H9 (cell line): ENCODE measurements around the gene NFX1. TPM values are rescaled to one million over a fixed set of nuclear protein-coding genes. Genes with fewer than 3 reads are reported as not detected.
"Not testable (repeated sequence)": the region's sequence is repeated elsewhere in the genome, so short reads cannot be mapped to it uniquely, and the experiment has no call there.

Experiments
- DNase-seq: peaks from one replicate; pipeline ENCODE4 v3.0.0-alpha.2; 2017
- H2AFZ ChIP-seq: one replicate; pipeline ENCODE4 v1.6.1; 2013; ENCODE audit warnings: mild to moderate bottlenecking, low read length, control low read depth, moderate library complexity
- H2AK5ac ChIP-seq: 2 replicates; pipeline ENCODE4 v1.6.1; 2013; ENCODE audit warnings: low read length, control low read depth, mixed read lengths; ENCODE audit not compliant: insufficient read length
- H2BK120ac ChIP-seq: one replicate; pipeline ENCODE4 v1.6.1; 2013; ENCODE audit warnings: low read depth, mild to moderate bottlenecking, low read length, control low read depth, inconsistent platforms; ENCODE audit not compliant: poor library complexity, severe bottlenecking
- H2BK12ac ChIP-seq: 2 replicates; pipeline ENCODE4 v1.6.1; 2013; ENCODE audit warnings: low read length, control low read depth, mixed read lengths, low read depth; ENCODE audit not compliant: insufficient read length
- H2BK15ac ChIP-seq: 2 replicates; pipeline ENCODE4 v1.6.1; 2013; ENCODE audit warnings: low read depth, low read length, control low read depth
- H2BK20ac ChIP-seq: one replicate; pipeline ENCODE4 v1.6.1; 2013; ENCODE audit warnings: low read depth, mild to moderate bottlenecking, low read length, control low read depth, inconsistent platforms; ENCODE audit not compliant: poor library complexity, severe bottlenecking
- H2BK5ac ChIP-seq: 2 replicates; pipeline ENCODE4 v1.6.1; 2013; ENCODE audit warnings: low read length, control low read depth, mixed read lengths; ENCODE audit not compliant: insufficient read length
- H3K14ac ChIP-seq: 2 replicates; pipeline ENCODE4 v1.6.1; 2013; ENCODE audit warnings: low read length, control low read depth; ENCODE audit not compliant: insufficient read depth
- H3K18ac ChIP-seq: 2 replicates; pipeline ENCODE4 v1.6.1; 2013; ENCODE audit warnings: low read depth, mild to moderate bottlenecking, mixed read lengths, low read length, control low read depth; ENCODE audit not compliant: insufficient read length
- H3K23ac ChIP-seq: 2 replicates; pipeline ENCODE4 v1.6.1; 2013; ENCODE audit warnings: low read length, control low read depth, mixed read lengths, low read depth; ENCODE audit not compliant: insufficient read length
- H3K23me2 ChIP-seq: 2 replicates; pipeline ENCODE4 v1.6.1; 2013; ENCODE audit warnings: low read depth, mild to moderate bottlenecking, mixed read lengths, low read length, control low read depth; ENCODE audit not compliant: insufficient read length, poor library complexity, severe bottlenecking
- H3K27ac ChIP-seq: 2 replicates; pipeline ENCODE4 v1.5.1; 2013; ENCODE audit warnings: low read length, control low read depth, mixed read lengths, low read depth; ENCODE audit not compliant: insufficient read length
- H3K27me3 ChIP-seq: 2 replicates; pipeline ENCODE4 v1.6.1; 2013; ENCODE audit warnings: low read length, control low read depth, inconsistent platforms; ENCODE audit not compliant: insufficient read depth
- H3K4ac ChIP-seq: 2 replicates; pipeline ENCODE4 v1.6.1; 2013; ENCODE audit warnings: low read depth, mild to moderate bottlenecking, control low read depth, inconsistent platforms, low read length, moderate library complexity
- H3K4me1 ChIP-seq: 2 replicates; pipeline ENCODE4 v1.6.1; 2013; ENCODE audit warnings: low read length, control low read depth, inconsistent platforms; ENCODE audit not compliant: insufficient read depth
- H3K4me2 ChIP-seq: 2 replicates; pipeline ENCODE4 v1.6.1; 2013; ENCODE audit warnings: low read length, control low read depth, mixed read lengths; ENCODE audit not compliant: insufficient read length, insufficient read depth
- H3K56ac ChIP-seq: 2 replicates; pipeline ENCODE4 v1.6.1; 2013; ENCODE audit warnings: low read depth, mild to moderate bottlenecking, mixed read lengths, low read length, control low read depth; ENCODE audit not compliant: insufficient read length
- H3K79me1 ChIP-seq: 2 replicates; pipeline ENCODE4 v1.6.1; 2013; ENCODE audit warnings: low read depth, mild to moderate bottlenecking, moderate library complexity, low read length, control low read depth, inconsistent platforms; ENCODE audit not compliant: insufficient read depth, poor library complexity, severe bottlenecking
- H3K79me2 ChIP-seq: 2 replicates; pipeline ENCODE4 v1.6.1; 2013; ENCODE audit warnings: low read length, control low read depth, inconsistent platforms; ENCODE audit not compliant: insufficient read depth
- H3K9ac ChIP-seq: 2 replicates; pipeline ENCODE4 v1.6.1; 2013; ENCODE audit warnings: low read length, control low read depth, mixed read lengths; ENCODE audit not compliant: insufficient read length; ENCODE audit errors: extremely low read depth
- H3K9me3 ChIP-seq: one replicate; pipeline ENCODE4 v1.6.1; 2013; ENCODE audit warnings: low read depth, low read length, inconsistent platforms; ENCODE audit not compliant: control insufficient read depth
- H3T11ph ChIP-seq: one replicate; pipeline ENCODE4 v1.6.1; 2013; ENCODE audit warnings: mild to moderate bottlenecking, low read length, control low read depth, inconsistent platforms
- H4K20me1 ChIP-seq: one replicate; pipeline ENCODE4 v1.6.1; 2013; ENCODE audit not compliant: control insufficient read depth, insufficient read length, insufficient read depth
- H4K5ac ChIP-seq: 2 replicates; pipeline ENCODE4 v1.6.1; 2013; ENCODE audit warnings: low read depth, mild to moderate bottlenecking, mixed read lengths, low read length, control low read depth; ENCODE audit not compliant: insufficient read length
- H4K8ac ChIP-seq: replicated peaks from 2 replicates; pipeline ENCODE4 v1.6.1; 2013; ENCODE audit warnings: low read length, control low read depth, mixed read lengths, low read depth; ENCODE audit not compliant: insufficient read length
- H4K91ac ChIP-seq: 2 replicates; pipeline ENCODE4 v1.6.1; 2013; ENCODE audit warnings: low read depth, mild to moderate bottlenecking, moderate library complexity, mixed read lengths, low read length, control low read depth; ENCODE audit not compliant: insufficient read length
- H3K27ac Mint-ChIP-seq, 3 experiments: 2 replicates in 2 of 3; 3 replicates in 1 of 3; pipeline ENCODE4 v1.8.0; 2020 to 2021; ENCODE audit warnings: mixed read lengths in 3 of 3, mild to moderate bottlenecking in 1 of 3, moderate library complexity in 1 of 3
- H3K27me3 Mint-ChIP-seq: 2 replicates; pipeline ENCODE4 v1.8.0; 2021; ENCODE audit warnings: low read depth, mild to moderate bottlenecking, moderate library complexity, mixed read lengths
- H3K36me3 Mint-ChIP-seq, 3 experiments: 2 replicates in 2 of 3; 3 replicates in 1 of 3; pipeline ENCODE4 v1.8.0; 2020 to 2021; ENCODE audit warnings: low read depth in 3 of 3, mixed read lengths in 3 of 3; ENCODE audit not compliant: insufficient read depth in 1 of 3
- H3K4me1 Mint-ChIP-seq, 2 experiments: 2 replicates each; pipeline ENCODE4 v1.8.0; 2020; ENCODE audit warnings: mixed read lengths in 2 of 2
- H3K4me3 Mint-ChIP-seq, 2 experiments: 2 replicates in 1 of 2; 3 replicates in 1 of 2; pipeline ENCODE4 v1.8.0; 2020 to 2021; ENCODE audit warnings: mild to moderate bottlenecking in 2 of 2, mixed read lengths in 2 of 2, moderate library complexity in 1 of 2
- H3K9me3 Mint-ChIP-seq, 2 experiments: 2 replicates in 1 of 2; 3 replicates in 1 of 2; pipeline ENCODE4 v1.8.0; 2020; ENCODE audit warnings: mild to moderate bottlenecking in 2 of 2, mixed read lengths in 2 of 2, moderate library complexity in 1 of 2
- WGBS: extraction: QIAGEN DNeasy Blood & Tissue Kit; methylation state at CpG from one replicate; pipeline ENCODE4 v1.1.7; 2013; ENCODE audit warnings: missing lambda C conversion rate, low lambda C conversion rate, mixed read lengths; ENCODE audit not compliant: insufficient read length; ENCODE audit errors: extremely low coverage; 5-methylcytosine and 5-hydroxymethylcytosine counted together
- total RNA-seq: library from RNA; stranded (reverse); gene quantifications from 2 replicates; pipeline ENCODE4 v1.2.1, GENCODE V29; 2021
- TF ChIP-seq, protein P1 (sequence below): fragments of 200-600 bp; sonication (generic); conservative IDR thresholded peaks from 3 replicates; pipeline ENCODE4 v1.8.0; 2021; ENCODE audit warnings: antibody characterized with exemption, mild to moderate bottlenecking

The NFX1 gene
- total RNA-seq, 1 experiment from 2014 or later, result 35.1 TPM

DNA sequence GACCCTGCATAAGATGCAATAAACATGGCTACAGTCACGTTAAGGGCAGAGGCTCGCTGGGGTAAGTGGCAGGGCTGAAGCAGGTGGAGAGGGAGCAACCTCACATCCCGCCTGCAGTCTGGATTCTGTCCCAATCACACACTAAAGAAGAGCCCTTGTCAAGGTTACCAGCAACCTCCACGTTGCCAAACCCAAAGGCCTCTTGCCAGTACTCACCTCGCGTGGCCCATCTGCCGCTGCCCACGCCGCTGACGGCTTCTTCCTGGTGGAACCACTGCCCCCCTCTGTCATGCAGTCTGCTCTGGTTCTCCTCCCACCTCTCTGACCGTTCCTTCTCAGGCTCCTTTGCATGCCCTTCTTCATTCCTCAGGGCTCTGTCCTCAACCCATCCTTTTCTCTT is 103.3 kb downstream of the NFX1 start:
- peaks cover 7% of the 10 kb centered on the region for H3K27me3 Mint-ChIP-seq
- no peak overlapping the region for H3K4ac ChIP-seq
- no CpG with 5 or more reads among the region's 11 CpGs for WGBS
- no peak overlapping the region for H4K8ac ChIP-seq
- H3K79me2 ChIP-seq, result no peaks in the 10 kb centered on the region
- no peak overlapping the region for H3T11ph ChIP-seq
- H3K4me1 ChIP-seq, result no peaks in the 10 kb centered on the region; the same call in 1 of the 2 replicates
- H3K18ac ChIP-seq, result no peak overlapping the region
- no peaks in the 10 kb centered on the region for H3K23me2 ChIP-seq
- H2BK12ac ChIP-seq, result no peak overlapping the region
- no peaks in the 10 kb centered on the region for H4K20me1 ChIP-seq
- no peak overlapping the region for H2AK5ac ChIP-seq
- no peak overlapping the region for H3K56ac ChIP-seq
- H2BK20ac ChIP-seq, result no peak overlapping the region
- H3K9me3 ChIP-seq, result no peaks in the 10 kb centered on the region
- H3K79me1 ChIP-seq, result no peaks in the 10 kb centered on the region
- DNase-seq, result no peak
- H3K27me3 ChIP-seq, result no peaks in the 10 kb centered on the region
- TF ChIP-seq, protein P1, sequence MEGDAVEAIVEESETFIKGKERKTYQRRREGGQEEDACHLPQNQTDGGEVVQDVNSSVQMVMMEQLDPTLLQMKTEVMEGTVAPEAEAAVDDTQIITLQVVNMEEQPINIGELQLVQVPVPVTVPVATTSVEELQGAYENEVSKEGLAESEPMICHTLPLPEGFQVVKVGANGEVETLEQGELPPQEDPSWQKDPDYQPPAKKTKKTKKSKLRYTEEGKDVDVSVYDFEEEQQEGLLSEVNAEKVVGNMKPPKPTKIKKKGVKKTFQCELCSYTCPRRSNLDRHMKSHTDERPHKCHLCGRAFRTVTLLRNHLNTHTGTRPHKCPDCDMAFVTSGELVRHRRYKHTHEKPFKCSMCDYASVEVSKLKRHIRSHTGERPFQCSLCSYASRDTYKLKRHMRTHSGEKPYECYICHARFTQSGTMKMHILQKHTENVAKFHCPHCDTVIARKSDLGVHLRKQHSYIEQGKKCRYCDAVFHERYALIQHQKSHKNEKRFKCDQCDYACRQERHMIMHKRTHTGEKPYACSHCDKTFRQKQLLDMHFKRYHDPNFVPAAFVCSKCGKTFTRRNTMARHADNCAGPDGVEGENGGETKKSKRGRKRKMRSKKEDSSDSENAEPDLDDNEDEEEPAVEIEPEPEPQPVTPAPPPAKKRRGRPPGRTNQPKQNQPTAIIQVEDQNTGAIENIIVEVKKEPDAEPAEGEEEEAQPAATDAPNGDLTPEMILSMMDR, result no peak
- no peak overlapping the region for H3K14ac ChIP-seq
- no peak overlapping the region for H2BK5ac ChIP-seq
- H4K5ac ChIP-seq, result no peak overlapping the region
- H3K9me3 Mint-ChIP-seq, result no peaks in the 10 kb centered on the region
- H2BK120ac ChIP-seq, result no peak overlapping the region
- H3K4me2 ChIP-seq, result no peak overlapping the region
- no peaks in the 10 kb centered on the region for H3K36me3 Mint-ChIP-seq
- H4K91ac ChIP-seq, result no peak overlapping the region
- H3K23ac ChIP-seq, result no peak overlapping the region
- H3K9ac ChIP-seq, result no peak overlapping the region
- H3K27ac Mint-ChIP-seq, result no peak overlapping the region; a peak in 1 of 7 replicates
- H2AFZ ChIP-seq, result no peak overlapping the region
- peaks cover 6 to 22% of the 10 kb centered on the region in 2 experiments; a peak in 3 of 4 replicates for H3K4me1 Mint-ChIP-seq
- H3K27ac ChIP-seq, result no peak overlapping the region
- no peak overlapping the region for H3K4me3 Mint-ChIP-seq
- H2BK15ac ChIP-seq, result no peak overlapping the region

DNA sequence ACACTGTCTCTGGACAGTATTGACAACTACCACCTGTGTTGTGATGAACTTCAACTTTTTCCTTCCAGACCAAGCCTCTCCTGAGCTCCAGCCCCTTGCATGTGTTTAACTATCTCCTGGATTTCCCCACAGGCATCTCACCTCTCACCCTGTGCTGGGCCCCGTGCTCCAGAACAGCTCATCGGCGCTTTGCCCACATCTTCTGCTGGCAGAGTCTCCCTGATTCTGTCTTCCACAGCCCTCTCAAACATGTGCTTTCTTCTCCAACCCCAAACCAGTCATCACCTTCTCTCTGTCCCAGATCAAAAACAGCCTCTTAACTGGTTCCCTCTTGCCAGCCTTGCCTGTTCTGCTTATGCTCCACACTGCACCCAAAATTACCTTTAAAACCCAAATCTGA is 103.7 kb downstream of the NFX1 start:
- not testable (repeated sequence) for H2BK5ac ChIP-seq, H2BK12ac ChIP-seq, H3T11ph ChIP-seq, H4K8ac ChIP-seq, H2BK120ac ChIP-seq, H4K20me1 ChIP-seq, H3K18ac ChIP-seq, H2BK15ac ChIP-seq, H3K4me1 ChIP-seq, H3K79me1 ChIP-seq, H3K9me3 Mint-ChIP-seq, H4K91ac ChIP-seq, H3K23me2 ChIP-seq, H3K79me2 ChIP-seq, H3K27ac ChIP-seq, H3K14ac ChIP-seq, H2AK5ac ChIP-seq, H2AFZ ChIP-seq, H3K9me3 ChIP-seq, H2BK20ac ChIP-seq, H3K56ac ChIP-seq, H3K36me3 Mint-ChIP-seq, H3K23ac ChIP-seq, H3K4ac ChIP-seq, H3K9ac ChIP-seq, H3K4me2 ChIP-seq, DNase-seq, H3K4me3 Mint-ChIP-seq, H4K5ac ChIP-seq, H3K27me3 ChIP-seq, H3K27me3 Mint-ChIP-seq
- no CpG with 5 or more reads among the region's 3 CpGs for WGBS
- Mint-ChIP-seq H3K4me1 (peaks cover 4 to 19% of the 10 kb centered on the region in 2 experiments; a peak in 3 of 4 replicates), H3K27ac (peak overlapping the region in 1 of 3 experiments; percentile 18; a peak in 1 of 7 replicates)
